ENCODE data around the gene SGK2. TPM values are rescaled to one million over a fixed set of nuclear protein-coding genes. Genes with fewer than 3 reads are reported as not detected.

The SGK2 gene
- total and polyA plus RNA-seq, 2 donors (not counting 1 experiment from before 2014, with no cell fraction given): 1.5 to 1.7 TPM

- Histone ChIP-seq H3K27me3 (replicated peaks in 1 of 4; ENCODE audit: control extremely low read depth in 1 of 4, control insufficient read depth in 3 of 4, insufficient read depth in 4 of 4, low read length in 3 of 4) (no peaks in the 10 kb centered on the region), H3K36me3 (replicated peaks in 1 of 2; ENCODE audit: control extremely low read depth in 1 of 2, control insufficient read depth in 1 of 2, extremely low read depth in 1 of 2, insufficient read depth in 2 of 2, low read length in 1 of 2) (no peaks in the 10 kb centered on the region), H3K4me1 (ENCODE audit: control insufficient read depth in 2 of 2, insufficient read depth in 2 of 2, low read length in 2 of 2) (no peaks in the 10 kb centered on the region), H4K20me1 (ENCODE audit: control insufficient read depth, insufficient read depth, low read length, poor library complexity, severe bottlenecking) (no peaks in the 10 kb centered on the region), H3K9ac (ENCODE audit: low read length) (no peak overlapping the region), H3K4me2 (replicated peaks; ENCODE audit: low read depth, low read length, poor library complexity, severe bottlenecking) (no peak overlapping the region), H3K79me2 (ENCODE audit: control insufficient read depth, insufficient read depth, low read length) (no peaks in the 10 kb centered on the region), H2AFZ (ENCODE audit: insufficient read depth, low read depth, low read length, poor library complexity, severe bottlenecking) (no peak overlapping the region), H3K4me3 (ENCODE audit: control extremely low read depth in 1 of 5, extremely low read depth in 1 of 5, insufficient read depth in 1 of 5, low read depth in 2 of 5, low read length in 4 of 5) (no peak overlapping the region), H3K9me3 (ENCODE audit: control extremely low read depth in 1 of 3, control insufficient read depth in 2 of 3, insufficient read depth in 1 of 3, low read length in 2 of 3) (no peaks in the 10 kb centered on the region), H3K27ac (ENCODE audit: low read length in 2 of 2) (no peak overlapping the region)
- intact Hi-C loops (cut with micrococcal nuclease): no loop called here
- Mint-ChIP-seq H3K4me1 (no peaks in the 10 kb centered on the region), H3K4me3 (no peak overlapping the region), H3K27me3 (no peaks in the 10 kb centered on the region), H3K27ac (no peak overlapping the region), H3K9me3 (ENCODE audit: insufficient read depth) (no peaks in the 10 kb centered on the region)
- WGBS (ENCODE audit: insufficient coverage): 100% methylated on average over 2 of the region's 9 CpGs
- ATAC-seq (ENCODE audit: low read depth) (no peak), DNase-seq (no peak)
- ChIA-PET POLR2A (no interaction called here), CTCF (no interaction called here)
- no peak for TF ChIP-seq EZH2 (IDR thresholded peaks at IDR 0.05; ENCODE audit: borderline replicate concordance, insufficient read depth, low read depth, low read length, poor library complexity, severe bottlenecking)
- TF ChIP-seq, protein P1, sequence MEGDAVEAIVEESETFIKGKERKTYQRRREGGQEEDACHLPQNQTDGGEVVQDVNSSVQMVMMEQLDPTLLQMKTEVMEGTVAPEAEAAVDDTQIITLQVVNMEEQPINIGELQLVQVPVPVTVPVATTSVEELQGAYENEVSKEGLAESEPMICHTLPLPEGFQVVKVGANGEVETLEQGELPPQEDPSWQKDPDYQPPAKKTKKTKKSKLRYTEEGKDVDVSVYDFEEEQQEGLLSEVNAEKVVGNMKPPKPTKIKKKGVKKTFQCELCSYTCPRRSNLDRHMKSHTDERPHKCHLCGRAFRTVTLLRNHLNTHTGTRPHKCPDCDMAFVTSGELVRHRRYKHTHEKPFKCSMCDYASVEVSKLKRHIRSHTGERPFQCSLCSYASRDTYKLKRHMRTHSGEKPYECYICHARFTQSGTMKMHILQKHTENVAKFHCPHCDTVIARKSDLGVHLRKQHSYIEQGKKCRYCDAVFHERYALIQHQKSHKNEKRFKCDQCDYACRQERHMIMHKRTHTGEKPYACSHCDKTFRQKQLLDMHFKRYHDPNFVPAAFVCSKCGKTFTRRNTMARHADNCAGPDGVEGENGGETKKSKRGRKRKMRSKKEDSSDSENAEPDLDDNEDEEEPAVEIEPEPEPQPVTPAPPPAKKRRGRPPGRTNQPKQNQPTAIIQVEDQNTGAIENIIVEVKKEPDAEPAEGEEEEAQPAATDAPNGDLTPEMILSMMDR (IDR thresholded peaks at IDR 0.05): no peak
Observed at GRCh38 chr20:43567477-43567876, 8.7 kb downstream of the SGK2 start.

DNA sequence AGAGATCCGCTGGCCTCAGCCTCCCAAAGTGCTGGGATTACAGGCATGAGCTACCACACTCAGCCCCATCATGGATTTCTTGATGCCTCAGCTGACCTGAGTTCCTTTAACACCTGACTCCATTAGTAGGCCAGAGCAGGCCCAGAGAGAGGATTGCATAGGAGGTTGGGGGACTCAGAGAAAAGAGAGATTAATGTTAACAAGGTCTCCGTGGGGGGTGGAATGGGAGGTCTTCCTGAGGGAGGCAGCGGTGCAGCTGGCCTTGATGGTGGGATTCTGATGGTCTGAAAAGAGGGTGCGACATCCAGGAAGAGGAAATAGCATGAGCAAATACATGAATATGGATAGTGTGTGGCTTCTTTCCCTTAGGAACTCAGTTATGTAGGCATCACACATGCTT, 9.9 kb downstream of the SGK2 start:
- no peak overlapping the region for H3K27ac ChIP-seq (ENCODE audit: low read length in 2 of 2)
- Mint-ChIP-seq H3K4me3 (no peak overlapping the region), H3K27ac (no peak overlapping the region), H3K9me3 (ENCODE audit: insufficient read depth) (no peaks in the 10 kb centered on the region), H3K27me3 (no peaks in the 10 kb centered on the region), H3K4me1 (no peaks in the 10 kb centered on the region)
- H3K9me3 ChIP-seq (ENCODE audit: control extremely low read depth in 1 of 3, control insufficient read depth in 2 of 3, insufficient read depth in 1 of 3, low read length in 2 of 3): no peaks in the 10 kb centered on the region
- no peaks in the 10 kb centered on the region for H4K20me1 ChIP-seq (ENCODE audit: control insufficient read depth, insufficient read depth, low read length, poor library complexity, severe bottlenecking)
- no peak for DNase-seq
- H3K4me2 ChIP-seq (replicated peaks; ENCODE audit: low read depth, low read length, poor library complexity, severe bottlenecking): no peak overlapping the region
- intact Hi-C loops (cut with micrococcal nuclease): no loop called here
- H3K4me1 ChIP-seq (ENCODE audit: control insufficient read depth in 2 of 2, insufficient read depth in 2 of 2, low read length in 2 of 2): no peaks in the 10 kb centered on the region
- POLR2A ChIA-PET: no interaction called here
- H3K9ac ChIP-seq (ENCODE audit: low read length): no peak overlapping the region
- 96% methylated on average over 4 of the region's 4 CpGs for WGBS (ENCODE audit: insufficient coverage)
- H3K36me3 ChIP-seq (replicated peaks in 1 of 2; ENCODE audit: control extremely low read depth in 1 of 2, control insufficient read depth in 1 of 2, extremely low read depth in 1 of 2, insufficient read depth in 2 of 2, low read length in 1 of 2): no peaks in the 10 kb centered on the region
- H2AFZ ChIP-seq (ENCODE audit: insufficient read depth, low read depth, low read length, poor library complexity, severe bottlenecking): no peak overlapping the region
- CTCF ChIA-PET: no interaction called here
- H3K27me3 ChIP-seq (replicated peaks in 1 of 4; ENCODE audit: control extremely low read depth in 1 of 4, control insufficient read depth in 3 of 4, insufficient read depth in 4 of 4, low read length in 3 of 4): no peaks in the 10 kb centered on the region
- TF ChIP-seq EZH2 (IDR thresholded peaks at IDR 0.05; ENCODE audit: borderline replicate concordance, insufficient read depth, low read depth, low read length, poor library complexity, severe bottlenecking): no peak
- TF ChIP-seq, protein P1 (IDR thresholded peaks at IDR 0.05): no peak
- H3K79me2 ChIP-seq (ENCODE audit: control insufficient read depth, insufficient read depth, low read length): no peaks in the 10 kb centered on the region
- ATAC-seq (ENCODE audit: low read depth): no peak
- no peak overlapping the region for H3K4me3 ChIP-seq (ENCODE audit: control extremely low read depth in 1 of 5, extremely low read depth in 1 of 5, insufficient read depth in 1 of 5, low read depth in 2 of 5, low read length in 4 of 5)
